Prostate gland (tissue), 2 donors: Measurements from ENCODE around the gene CEP85.

Source experiments
- CTCF ChIP-seq, 4 experiments: fragments of 200-600 bp in 2 of 4; fragments of 450-650 bp in 2 of 4; sonication (generic) in 2 of 4; IDR thresholded peaks; 1 replicate in 3 of 4; 2 replicates in 1 of 4; pipeline ENCODE4 v1.5.1; 2016 to 2019; ENCODE audit warnings: antibody characterized with exemption in 4 of 4, mild to moderate bottlenecking in 2 of 4, moderate library complexity in 2 of 4
- POLR2A ChIP-seq: fragments of 450-650 bp; IDR thresholded peaks from one replicate; pipeline ENCODE4 v1.6.1; 2016; ENCODE audit warnings: antibody characterized with exemption, mild to moderate bottlenecking
- POLR2AphosphoS5 ChIP-seq: sonication (generic); formaldehyde crosslinking; IDR thresholded peaks from one replicate; pipeline ENCODE4 v1.6.1; 2017; ENCODE audit warnings: antibody characterized with exemption

GRCh38 chr1:26191739-26192138 lies 42.3 kb upstream of the CEP85 start:
- no peak for TF ChIP-seq CTCF (IDR thresholded peaks at IDR 0.05)
- TF ChIP-seq POLR2AphosphoS5: no peak
- TF ChIP-seq POLR2A: no peak
